B cell (primary cell): Measurements from ENCODE around the gene DCAF4. TPM values are rescaled to one million over a fixed set of nuclear protein-coding genes. Genes with fewer than 3 reads are reported as not detected.
"Not testable (repeated sequence)": the region's sequence is repeated elsewhere in the genome, so short reads cannot be mapped to it uniquely, and the experiment has no call there.

Experiments
- ATAC-seq: fragments of 200-7000 bp; cut with Tn5 transposase; one replicate; pipeline ENCODE4 v1.10.0; 2021; ENCODE audit warnings: low read depth, mild to moderate bottlenecking, moderate number of reproducible peaks, moderate library complexity
- CTCF ChIA-PET: fragments of 350-600 bp; sonication (Branson Sonifier 250); formaldehyde crosslinking; loops from one replicate; lab custom pipeline; 2021; ENCODE audit warnings: antibody characterized with exemption, inconsistent platforms; lab: Charles Lee
- POLR2A ChIA-PET: fragments of 350-600 bp; sonication (Branson Sonifier 250); formaldehyde crosslinking; loops from one replicate; lab custom pipeline; 2021; ENCODE audit warnings: antibody characterized with exemption; lab: Charles Lee
- DNase-seq: peaks from one replicate; pipeline ENCODE4 v3.0.0; 2013
- H2AFZ ChIP-seq: 2 replicates; pipeline ENCODE4 v1.6.1; 2012; ENCODE audit warnings: mild to moderate bottlenecking, low read depth, low read length; ENCODE audit not compliant: insufficient read depth, poor library complexity, severe bottlenecking
- H3K27ac ChIP-seq, 2 donors: 1 replicate in 1 of 2; 2 replicates in 1 of 2; pipeline ENCODE4 v1.5.1; 2012 to 2013; ENCODE audit warnings: low read length in 2 of 2, mild to moderate bottlenecking in 2 of 2, moderate library complexity in 1 of 2
- H3K27me3 ChIP-seq, 4 experiments: fragments of 200-600 bp in 1 of 4; sonication (generic) in 1 of 4; replicated peaks in 1 of 4; 1 replicate in 2 of 4; 2 replicates in 2 of 4; pipeline versions ENCODE4 v1.6.1 to v1.7.0; 2013 to 2016; ENCODE audit warnings: low read length in 3 of 4, mild to moderate bottlenecking in 2 of 4, mixed read lengths in 1 of 4, moderate library complexity in 1 of 4; ENCODE audit not compliant: insufficient read depth in 4 of 4, control insufficient read depth in 3 of 4; ENCODE audit errors: control extremely low read depth in 1 of 4
- H3K36me3 ChIP-seq, 2 experiments: replicated peaks in 1 of 2; 1 replicate in 1 of 2; 2 replicates in 1 of 2; pipeline versions ENCODE4 v1.6.1 to v1.7.1; 2013; ENCODE audit warnings: low read length in 1 of 2; ENCODE audit not compliant: insufficient read depth in 2 of 2, control insufficient read depth in 1 of 2; ENCODE audit errors: control extremely low read depth in 1 of 2, extremely low read depth in 1 of 2
- H3K4me1 ChIP-seq, 2 donors: fragments of 200-600 bp in 1 of 2; sonication (generic) in 1 of 2; 1 replicate in 1 of 2; 2 replicates in 1 of 2; pipeline versions ENCODE4 v1.5.1 to v1.6.1; 2013 to 2017; ENCODE audit warnings: low read length in 2 of 2; ENCODE audit not compliant: control insufficient read depth in 2 of 2, insufficient read depth in 2 of 2
- H3K4me2 ChIP-seq: replicated peaks from 2 replicates; pipeline ENCODE3; 2012; ENCODE audit warnings: mild to moderate bottlenecking, low read depth, low read length; ENCODE audit not compliant: poor library complexity, severe bottlenecking
- H3K4me3 ChIP-seq, 5 experiments: fragments of 200-600 bp in 1 of 5; sonication (generic) in 1 of 5; 1 replicate in 3 of 5; 2 replicates in 2 of 5; pipeline versions ENCODE4 v1.5.1 to v1.7.0; 2011 to 2016; ENCODE audit warnings: low read length in 4 of 5, mild to moderate bottlenecking in 4 of 5, low read depth in 2 of 5, control low read depth in 1 of 5, moderate library complexity in 1 of 5; ENCODE audit not compliant: insufficient read depth in 1 of 5; ENCODE audit errors: control extremely low read depth in 1 of 5, extremely low read depth in 1 of 5
- H3K79me2 ChIP-seq: fragments of 200-600 bp; sonication (generic); one replicate; pipeline ENCODE4 v1.6.0; 2016; ENCODE audit warnings: low read length; ENCODE audit not compliant: control insufficient read depth, insufficient read depth
- H3K9ac ChIP-seq: fragments of 200-600 bp; sonication (generic); 2 replicates; pipeline ENCODE4 v1.6.1; 2017; ENCODE audit warnings: mild to moderate bottlenecking, low read length, moderate library complexity
- H3K9me3 ChIP-seq, 3 donors: one replicate each; pipeline versions ENCODE4 v1.6.1 to v1.7.1; 2013; ENCODE audit warnings: low read length in 2 of 3; ENCODE audit not compliant: control insufficient read depth in 2 of 3, insufficient read depth in 1 of 3; ENCODE audit errors: control extremely low read depth in 1 of 3
- H4K20me1 ChIP-seq: 2 replicates; pipeline ENCODE4 v1.6.0; 2012; ENCODE audit warnings: mild to moderate bottlenecking, low read length; ENCODE audit not compliant: insufficient read depth, control insufficient read depth, poor library complexity, severe bottlenecking
- H3K27ac Mint-ChIP-seq: one replicate; pipeline ENCODE4 v1.8.0; 2021; ENCODE audit warnings: mixed read lengths
- H3K27me3 Mint-ChIP-seq: one replicate; pipeline ENCODE4 v1.8.0; 2021; ENCODE audit warnings: mixed read lengths
- H3K4me1 Mint-ChIP-seq: one replicate; pipeline ENCODE4 v1.8.0; 2021; ENCODE audit warnings: mixed read lengths
- H3K4me3 Mint-ChIP-seq: one replicate; pipeline ENCODE4 v1.8.0; 2021; ENCODE audit warnings: mixed read lengths
- H3K9me3 Mint-ChIP-seq: one replicate; pipeline ENCODE4 v1.8.0; 2022; ENCODE audit warnings: mixed read lengths; ENCODE audit not compliant: insufficient read depth
- EZH2 ChIP-seq: IDR thresholded peaks from 2 replicates; pipeline ENCODE4 v1.6.1; 2012; ENCODE audit warnings: borderline replicate concordance, low read depth, mild to moderate bottlenecking, moderate library complexity, low read length; ENCODE audit not compliant: insufficient read depth, poor library complexity, severe bottlenecking
- WGBS: methylation state at CpG from one replicate; pipeline ENCODE4 v1.1.5; 2013; ENCODE audit warnings: missing lambda C conversion rate; ENCODE audit not compliant: insufficient coverage; 5-methylcytosine and 5-hydroxymethylcytosine counted together
- intact Hi-C: fragments of 100-400 bp; cut with micrococcal nuclease; formaldehyde crosslinking; loops from one replicate; pipeline ENCODE4 v1.10.0; 2022
- polyA plus RNA-seq: library from polyadenylated mRNA; depleted of rRNA; stranded (reverse); fragments of >200 nt; gene quantifications from 2 replicates; pipeline ENCODE4 v1.2.3, GENCODE V29; 2012
- total RNA-seq, 2 donors: library from RNA; stranded (reverse); fragments of 120-200 nt in 1 of 2; gene quantifications; 1 replicate in 1 of 2; 2 replicates in 1 of 2; pipeline versions ENCODE4 v1.2.3 to v1.2.4, GENCODE V29; 2013 to 2022
- TF ChIP-seq, protein P1 (sequence below): fragments of 200-600 bp; IDR thresholded peaks from one replicate; pipeline ENCODE4 v1.8.0; 2022; ENCODE audit warnings: antibody characterized with exemption, mild to moderate bottlenecking

The DCAF4 gene
- total and polyA plus RNA-seq, 2 donors (not counting 1 experiment from before 2014, with no cell fraction given): 35.3 to 54.6 TPM

DNA sequence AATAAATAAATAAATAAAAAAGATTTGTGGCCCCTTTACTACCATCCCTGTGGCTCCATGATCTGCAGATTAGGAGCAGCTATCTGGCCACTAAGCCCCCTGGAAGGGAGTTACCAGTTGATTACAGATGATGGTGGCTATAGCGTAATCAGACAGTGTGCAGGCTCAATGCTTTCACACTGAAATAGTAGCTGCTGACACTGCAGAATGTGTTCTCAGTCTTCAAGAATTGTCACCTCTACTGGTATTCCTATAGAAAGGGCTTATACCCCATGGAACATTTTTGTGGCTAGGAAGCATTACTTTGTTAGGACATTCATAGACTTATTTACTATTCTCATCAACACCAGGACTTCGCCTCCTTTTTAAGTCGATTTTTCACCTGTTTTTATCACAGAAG lies 30.9 kb downstream of the DCAF4 start:
- Mint-ChIP-seq H3K4me1 (no peaks in the 10 kb centered on the region), H3K27ac (no peak overlapping the region), H3K4me3 (no peak overlapping the region), H3K9me3 (no peaks in the 10 kb centered on the region), H3K27me3 (no peaks in the 10 kb centered on the region)
- Histone ChIP-seq H2AFZ (no peak overlapping the region), H3K9me3 (no peaks in the 10 kb centered on the region), H3K4me3 (no peak overlapping the region), H3K36me3 (peaks cover 0 to 54% of the 10 kb centered on the region in 2 experiments), H3K27ac (no peak overlapping the region), H3K27me3 (no peaks in the 10 kb centered on the region), H4K20me1 (no peaks in the 10 kb centered on the region), H3K79me2 (no peaks in the 10 kb centered on the region), H3K9ac (no peak overlapping the region), H3K4me2 (no peak overlapping the region), H3K4me1 (no peaks in the 10 kb centered on the region)
- intact Hi-C loops: no loop called here
- 100% methylated on average over 1 of the region's 3 CpGs for WGBS
- ATAC-seq (no peak), DNase-seq (no peak)
- TF ChIP-seq, protein P1, sequence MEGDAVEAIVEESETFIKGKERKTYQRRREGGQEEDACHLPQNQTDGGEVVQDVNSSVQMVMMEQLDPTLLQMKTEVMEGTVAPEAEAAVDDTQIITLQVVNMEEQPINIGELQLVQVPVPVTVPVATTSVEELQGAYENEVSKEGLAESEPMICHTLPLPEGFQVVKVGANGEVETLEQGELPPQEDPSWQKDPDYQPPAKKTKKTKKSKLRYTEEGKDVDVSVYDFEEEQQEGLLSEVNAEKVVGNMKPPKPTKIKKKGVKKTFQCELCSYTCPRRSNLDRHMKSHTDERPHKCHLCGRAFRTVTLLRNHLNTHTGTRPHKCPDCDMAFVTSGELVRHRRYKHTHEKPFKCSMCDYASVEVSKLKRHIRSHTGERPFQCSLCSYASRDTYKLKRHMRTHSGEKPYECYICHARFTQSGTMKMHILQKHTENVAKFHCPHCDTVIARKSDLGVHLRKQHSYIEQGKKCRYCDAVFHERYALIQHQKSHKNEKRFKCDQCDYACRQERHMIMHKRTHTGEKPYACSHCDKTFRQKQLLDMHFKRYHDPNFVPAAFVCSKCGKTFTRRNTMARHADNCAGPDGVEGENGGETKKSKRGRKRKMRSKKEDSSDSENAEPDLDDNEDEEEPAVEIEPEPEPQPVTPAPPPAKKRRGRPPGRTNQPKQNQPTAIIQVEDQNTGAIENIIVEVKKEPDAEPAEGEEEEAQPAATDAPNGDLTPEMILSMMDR: no peak
- TF ChIP-seq EZH2: no peak
- ChIA-PET POLR2A (interaction anchor here (0.6 kb wide), 1 partner anchor 68 kb away, joined by 5 read pairs; no protein-coding TSS in a partner anchor), CTCF (interaction anchor here (1.9 kb wide), 1 partner anchor 8 kb away, joined by 11 read pairs; no protein-coding TSS in a partner anchor)

DNA sequence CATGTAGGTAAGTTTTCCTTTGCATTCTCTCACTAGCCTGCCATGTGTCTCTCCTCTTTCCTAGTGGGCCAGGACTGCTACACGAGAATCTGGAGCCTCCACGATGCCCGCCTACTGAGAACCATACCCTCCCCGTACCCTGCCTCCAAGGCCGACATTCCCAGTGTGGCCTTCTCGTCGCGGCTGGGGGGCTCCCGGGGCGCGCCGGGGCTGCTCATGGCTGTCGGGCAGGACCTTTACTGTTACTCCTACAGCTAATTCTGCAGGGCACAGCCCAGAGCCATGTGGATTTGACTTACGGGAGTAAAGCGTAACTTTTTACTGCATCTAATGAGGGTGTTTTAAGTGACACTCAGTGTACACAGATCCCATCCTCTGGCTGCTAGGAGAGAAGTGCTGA lies 32.3 kb downstream of the DCAF4 start:
- ChIA-PET POLR2A (no interaction called here), CTCF (interaction anchor here (1.9 kb wide), 1 partner anchor 10 kb away, joined by 11 read pairs; no protein-coding TSS in a partner anchor)
- Mint-ChIP-seq H3K4me3 (no peak overlapping the region), H3K27ac (no peak overlapping the region), H3K27me3 (no peaks in the 10 kb centered on the region), H3K4me1 (no peaks in the 10 kb centered on the region), H3K9me3 (no peaks in the 10 kb centered on the region)
- no peak overlapping the region for H3K9ac ChIP-seq
- H3K79me2 ChIP-seq: no peaks in the 10 kb centered on the region
- no peak overlapping the region for H3K4me2 ChIP-seq
- H2AFZ ChIP-seq: no peak overlapping the region
- TF ChIP-seq, protein P1: no peak
- no peak for TF ChIP-seq EZH2
- H3K4me3 ChIP-seq: no peak overlapping the region
- ATAC-seq (no peak), DNase-seq (no peak)
- H3K36me3 ChIP-seq: peaks cover 0 to 54% of the 10 kb centered on the region in 2 experiments
- WGBS: 96% methylated on average over 15 of the region's 15 CpGs
- no peak overlapping the region for H3K27ac ChIP-seq
- intact Hi-C loops: no loop called here
- no peaks in the 10 kb centered on the region for H3K9me3 ChIP-seq
- no peaks in the 10 kb centered on the region for H3K4me1 ChIP-seq
- no peaks in the 10 kb centered on the region for H3K27me3 ChIP-seq
- H4K20me1 ChIP-seq: no peaks in the 10 kb centered on the region

DNA sequence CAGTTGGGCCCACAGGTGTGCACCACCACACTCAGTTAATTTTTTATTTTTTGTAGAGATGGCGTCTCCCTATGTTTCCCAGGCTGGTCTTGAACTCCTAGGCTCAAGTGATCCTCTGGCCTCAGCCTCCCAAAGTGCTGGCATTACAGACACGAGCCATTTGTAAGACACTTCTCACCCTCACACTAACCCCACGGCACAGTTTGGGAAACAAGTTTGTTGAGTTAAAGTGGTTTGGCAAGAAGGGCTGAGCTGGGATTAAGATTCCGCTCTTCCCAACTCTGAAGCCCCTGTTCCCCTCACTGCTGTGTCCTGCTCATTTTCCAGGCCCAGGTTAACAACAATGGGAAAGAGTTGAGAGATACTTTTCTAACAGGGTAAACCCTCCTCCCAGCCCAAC lies 34.8 kb downstream of the DCAF4 start:
- H3K27ac Mint-ChIP-seq, H3K27ac ChIP-seq, H3K4me1 Mint-ChIP-seq, H3K9me3 Mint-ChIP-seq, H3K4me3 ChIP-seq, H4K20me1 ChIP-seq, intact Hi-C loops, ATAC-seq, H3K4me2 ChIP-seq, H3K27me3 Mint-ChIP-seq, H3K27me3 ChIP-seq, H3K4me3 Mint-ChIP-seq, H2AFZ ChIP-seq, H3K79me2 ChIP-seq, H3K4me1 ChIP-seq, H3K9me3 ChIP-seq, DNase-seq, H3K9ac ChIP-seq, POLR2A ChIA-PET: not testable (repeated sequence)
- H3K36me3 ChIP-seq: peaks cover 0 to 43% of the 10 kb centered on the region in 2 experiments
- no CpG with 5 or more reads among the region's 4 CpGs for WGBS
- CTCF ChIA-PET: interaction anchor here (0.6 kb wide), 1 partner anchor 435 kb away, joined by 3 read pairs; no protein-coding TSS in a partner anchor
